ENCODE data around the gene TMEM131L. TPM values are rescaled to one million over a fixed set of nuclear protein-coding genes. Genes with fewer than 3 reads are reported as not detected.
"Not testable (repeated sequence)": the region's sequence is repeated elsewhere in the genome, so short reads cannot be mapped to it uniquely, and the experiment has no call there.

Gene TMEM131L
- total RNA-seq, 1 donor from 2014 or later = 7.6 TPM

- H3K36me3 ChIP-seq (ENCODE audit: control insufficient read depth, insufficient read depth, low read length) = no peaks in the 10 kb centered on the region
- no peak for TF ChIP-seq CTCF (IDR thresholded peaks at IDR 0.05; ENCODE audit: insufficient read depth, low read length, poor library complexity, severe bottlenecking)
Observed at GRCh38 chr4:153501578-153501977, 35.4 kb downstream of the TMEM131L start.

GRCh38 chr4:153502584-153502983 is 36.4 kb downstream of the TMEM131L start:
- Histone ChIP-seq H3K36me3 (ENCODE audit: control insufficient read depth, insufficient read depth, low read length) (no peaks in the 10 kb centered on the region), H3K4me3 (ENCODE audit: low read depth, low read length) (no peak overlapping the region), H3K27me3 (ENCODE audit: control insufficient read depth, insufficient read depth, low read length) (no peaks in the 10 kb centered on the region)
- no peak for DNase-seq (ENCODE audit: low read depth)
- no peak for TF ChIP-seq CTCF (IDR thresholded peaks at IDR 0.05; ENCODE audit: insufficient read depth, low read length, poor library complexity, severe bottlenecking)

More at GRCh38 chr4:153501578-153501977, 35.4 kb downstream of the TMEM131L start:
- Histone ChIP-seq H3K4me3 (ENCODE audit: low read depth, low read length) (no peak overlapping the region), H3K27me3 (ENCODE audit: control insufficient read depth, insufficient read depth, low read length) (no peaks in the 10 kb centered on the region)
- DNase-seq (ENCODE audit: low read depth) = no peak

DNA sequence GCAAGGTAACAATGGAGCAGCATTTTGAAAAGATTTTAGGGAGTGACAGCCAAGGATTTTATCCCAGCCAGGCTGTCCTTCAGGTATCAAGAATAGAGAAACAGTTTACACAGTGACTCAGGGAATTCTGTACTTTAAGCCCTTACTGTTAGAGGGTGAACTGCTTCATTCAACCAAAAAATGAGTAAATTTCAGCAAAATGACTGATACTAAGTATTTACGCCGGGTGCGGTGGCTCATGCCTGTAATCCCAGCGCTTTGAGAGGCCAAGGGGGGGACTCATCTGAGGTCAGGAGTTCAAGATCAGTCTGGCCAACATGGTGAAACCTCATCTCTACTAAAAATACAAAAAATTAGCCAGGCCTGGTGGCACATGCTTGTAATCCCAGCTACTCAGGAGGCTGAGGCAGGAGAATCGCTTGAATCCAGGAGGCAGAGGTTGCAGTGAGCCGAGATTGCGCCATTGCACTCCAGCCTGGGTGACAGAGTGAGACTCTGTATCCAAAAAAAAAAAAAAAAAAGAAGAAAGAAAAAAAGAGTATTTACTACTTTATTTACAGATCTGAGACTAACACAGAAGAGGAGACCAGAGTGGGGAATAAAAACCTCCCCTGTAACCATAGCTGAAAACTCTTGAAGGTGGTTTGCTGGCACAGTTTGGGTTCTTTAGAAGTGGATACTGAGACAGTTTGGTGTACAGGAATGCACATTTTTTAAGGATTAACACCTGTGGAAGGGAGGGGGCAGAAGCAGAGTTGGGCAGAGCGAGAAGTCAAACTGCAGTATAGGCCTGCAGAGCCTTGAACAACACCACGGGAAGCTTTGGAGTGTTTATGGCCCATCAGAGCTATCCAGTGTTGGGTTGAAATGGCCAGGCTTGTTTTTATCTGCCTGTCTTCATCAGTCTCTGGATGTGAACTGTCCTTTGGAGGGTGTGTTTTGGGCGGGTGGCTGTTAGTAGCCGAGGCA is 40.5 kb downstream of the TMEM131L start:
- H3K4me3 ChIP-seq (ENCODE audit: low read depth, low read length) = no peak overlapping the region
- no peak for DNase-seq (ENCODE audit: low read depth)
- no peaks in the 10 kb centered on the region for H3K27me3 ChIP-seq (ENCODE audit: control insufficient read depth, insufficient read depth, low read length)
- no peak for TF ChIP-seq CTCF (IDR thresholded peaks at IDR 0.05; ENCODE audit: insufficient read depth, low read length, poor library complexity, severe bottlenecking)
- no peaks in the 10 kb centered on the region for H3K36me3 ChIP-seq (ENCODE audit: control insufficient read depth, insufficient read depth, low read length)

DNA sequence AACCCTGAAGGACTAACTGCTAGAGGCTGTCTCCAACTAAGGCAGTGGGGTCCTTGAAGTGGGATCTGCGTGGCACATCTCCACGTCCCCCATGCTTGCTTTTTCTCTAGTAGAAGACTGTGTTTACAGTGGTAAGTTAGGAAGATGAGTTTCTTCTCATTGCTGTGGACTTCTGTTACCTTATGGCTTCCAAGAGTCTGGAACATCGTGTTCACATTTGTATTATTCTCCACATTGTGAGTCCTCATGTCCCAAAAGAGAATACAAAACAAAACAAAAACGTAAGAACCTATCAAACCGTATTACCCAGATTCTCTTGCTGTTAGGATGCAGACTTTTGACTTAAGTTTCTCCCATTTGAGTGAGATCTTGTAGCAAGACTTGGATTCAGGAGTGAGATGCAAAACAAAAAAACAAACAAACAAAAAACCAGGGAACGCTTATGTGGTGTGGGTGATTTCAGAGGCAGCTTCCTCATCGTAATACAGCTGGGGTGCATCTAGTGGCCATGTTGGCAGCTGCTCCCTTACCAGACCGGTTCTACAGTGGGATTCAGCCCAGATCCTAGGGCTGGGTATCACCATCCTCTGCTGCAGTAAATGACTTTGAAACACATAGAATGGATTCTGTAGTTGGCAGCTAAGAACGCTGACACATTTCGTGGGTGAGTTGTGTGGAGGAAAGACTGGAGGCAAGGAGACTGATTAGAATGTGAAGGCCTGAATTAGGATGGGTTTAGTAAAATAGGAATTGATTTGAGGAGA is 41.3 kb downstream of the TMEM131L start:
- H3K36me3 ChIP-seq (ENCODE audit: control insufficient read depth, insufficient read depth, low read length) = no peaks in the 10 kb centered on the region
- no peak overlapping the region for H3K4me3 ChIP-seq (ENCODE audit: low read depth, low read length)
- H3K27me3 ChIP-seq (ENCODE audit: control insufficient read depth, insufficient read depth, low read length) = no peaks in the 10 kb centered on the region
- no peak for DNase-seq (ENCODE audit: low read depth)
- no peak for TF ChIP-seq CTCF (IDR thresholded peaks at IDR 0.05; ENCODE audit: insufficient read depth, low read length, poor library complexity, severe bottlenecking)

GRCh38 chr4:153509212-153509611 is 43.1 kb downstream of the TMEM131L start:
- not testable (repeated sequence) for H3K4me3 ChIP-seq (ENCODE audit: low read depth, low read length); H3K36me3 ChIP-seq (ENCODE audit: control insufficient read depth, insufficient read depth, low read length); H3K27me3 ChIP-seq (ENCODE audit: control insufficient read depth, insufficient read depth, low read length); DNase-seq (ENCODE audit: low read depth)

DNA sequence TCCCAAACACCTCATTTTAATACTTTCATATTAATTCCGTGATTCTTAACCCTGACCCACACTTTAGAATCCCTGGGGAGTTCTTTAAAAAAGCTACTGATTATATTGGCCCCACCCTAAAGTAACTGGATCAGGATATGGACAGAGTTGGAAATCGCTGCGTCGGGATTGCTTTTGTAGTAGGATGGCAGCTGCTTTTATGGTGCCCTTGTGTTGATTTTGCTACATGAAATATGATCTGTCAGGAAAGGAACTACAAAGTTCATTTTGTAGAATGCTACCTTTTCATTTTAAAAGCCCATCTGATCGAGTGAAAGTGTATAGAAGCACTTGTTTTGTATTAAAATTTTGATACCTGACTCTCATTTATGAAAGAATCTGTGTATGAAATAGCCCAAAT is 43.6 kb downstream of the TMEM131L start:
- Histone ChIP-seq H3K27me3 (ENCODE audit: control insufficient read depth, insufficient read depth, low read length) (no peaks in the 10 kb centered on the region), H3K4me3 (ENCODE audit: low read depth, low read length) (no peak overlapping the region), H3K36me3 (ENCODE audit: control insufficient read depth, insufficient read depth, low read length) (no peaks in the 10 kb centered on the region)
- TF ChIP-seq CTCF (IDR thresholded peaks at IDR 0.05; ENCODE audit: insufficient read depth, low read length, poor library complexity, severe bottlenecking) = no peak
- no peak for DNase-seq (ENCODE audit: low read depth)
